Liver (tissue), 10 donors: ENCODE data around the gene COPA. TPM values are rescaled to one million over a fixed set of nuclear protein-coding genes. Genes with fewer than 3 reads are reported as not detected.

Source experiments
- DNase-seq: peaks from one replicate; pipeline ENCODE4 v3.0.0-alpha.2; 2017; ENCODE audit warnings: low spot score
- H3K27ac ChIP-seq, 2 donors: one replicate each; pipeline ENCODE4 v1.7.0; 2013; ENCODE audit warnings: inconsistent platforms in 2 of 2, low read length in 2 of 2, control low read depth in 1 of 2, low read depth in 1 of 2, mild to moderate bottlenecking in 1 of 2
- H3K27me3 ChIP-seq, 4 donors: one replicate each; pipeline versions ENCODE4 v1.6.1 to v1.7.0; 2013; ENCODE audit warnings: low read length in 3 of 4, inconsistent platforms in 1 of 4, mild to moderate bottlenecking in 1 of 4, moderate library complexity in 1 of 4; ENCODE audit not compliant: control insufficient read depth in 4 of 4, insufficient read depth in 4 of 4
- H3K36me3 ChIP-seq, 4 donors: one replicate each; pipeline versions ENCODE4 v1.6.1 to v1.7.0; 2013; ENCODE audit warnings: low read length in 3 of 4, mild to moderate bottlenecking in 3 of 4, low read depth in 1 of 4, moderate library complexity in 1 of 4; ENCODE audit not compliant: control insufficient read depth in 4 of 4, insufficient read depth in 3 of 4
- H3K4me1 ChIP-seq, 4 donors: one replicate each; pipeline versions ENCODE4 v1.6.1 to v1.7.0; 2013; ENCODE audit warnings: low read length in 3 of 4, mild to moderate bottlenecking in 3 of 4, moderate library complexity in 1 of 4; ENCODE audit not compliant: control insufficient read depth in 4 of 4, insufficient read depth in 4 of 4
- H3K4me3 ChIP-seq, 3 donors: one replicate each; pipeline versions ENCODE4 v1.6.1 to v1.7.0; 2013; ENCODE audit warnings: low read length in 3 of 3, control low read depth in 1 of 3, low read depth in 1 of 3, mild to moderate bottlenecking in 1 of 3
- H3K9ac ChIP-seq, 2 donors: one replicate each; pipeline ENCODE4 v1.7.0; 2013; ENCODE audit warnings: low read length in 2 of 2, mild to moderate bottlenecking in 2 of 2, moderate library complexity in 2 of 2, control low read depth in 1 of 2, low read depth in 1 of 2
- H3K9me3 ChIP-seq, 4 donors: one replicate each; pipeline versions ENCODE4 v1.6.1 to v1.7.0; 2013; ENCODE audit warnings: low read length in 3 of 4; ENCODE audit not compliant: control insufficient read depth in 4 of 4
- FOXA1 ChIP-seq: IDR thresholded peaks from 2 replicates; pipeline ENCODE4 v1.6.1; 2016; ENCODE audit warnings: antibody characterized with exemption
- HNF4A ChIP-seq, 2 donors: conservative IDR thresholded peaks; 2 replicates each; pipeline ENCODE4 v1.6.1; 2016; ENCODE audit warnings: antibody characterized with exemption in 2 of 2, mild to moderate bottlenecking in 2 of 2
- MAX ChIP-seq: IDR thresholded peaks from 2 replicates; pipeline ENCODE4 v1.6.1; 2016; ENCODE audit warnings: antibody characterized with exemption
- REST ChIP-seq: IDR thresholded peaks from 2 replicates; pipeline ENCODE4 v1.6.1; 2016; ENCODE audit warnings: antibody characterized with exemption, mild to moderate bottlenecking
- RXRA ChIP-seq, 2 donors: IDR thresholded peaks; 2 replicates each; pipeline ENCODE4 v1.6.1; 2017 to 2018; ENCODE audit warnings: antibody characterized with exemption in 2 of 2, mild to moderate bottlenecking in 1 of 2
- SP1 ChIP-seq: IDR thresholded peaks from 2 replicates; pipeline ENCODE4 v1.6.1; 2018; ENCODE audit warnings: antibody characterized with exemption, mild to moderate bottlenecking
- WGBS: extraction: QIAGEN DNeasy Blood & Tissue Kit; methylation state at CpG from one replicate; pipeline ENCODE4 v1.1.7; 2013; 5-methylcytosine and 5-hydroxymethylcytosine counted together
- polyA plus RNA-seq, 2 donors: library from polyadenylated mRNA; stranded (reverse) in 1 of 2; unstranded in 1 of 2; fragments of 200-250 nt in 1 of 2; fragments of >200 nt in 1 of 2; fragmentation: Nextera tagmentation in 1 of 2; extraction: Ambion mirVana in 1 of 2; gene quantifications; one replicate each; pipeline versions ENCODE4 v1.2.1 to v1.2.3, GENCODE V29; 2013 to 2015
- small RNA-seq: library from RNA; depleted of rRNA; stranded (forward); fragments of <200 nt; gene quantifications from one replicate; pipeline ENCODE3, GENCODE V24; 2014
- total RNA-seq, 2 donors: library from RNA; depleted of rRNA; stranded (reverse); fragments of >200 nt; gene quantifications; one replicate each; pipeline ENCODE4 v1.2.3, GENCODE V29; 2014
- TF ChIP-seq, protein P1 (sequence below): IDR thresholded peaks from 2 replicates; pipeline ENCODE4 v1.6.1; 2016; ENCODE audit warnings: antibody characterized with exemption
- donor health status: healthy.
- donor health status: healthy.
- donor health status: healthy.
- donor health status: healthy.
- donor health status: healthy.

Gene COPA
- total and polyA plus RNA-seq, 4 donors: 46.8 to 145 (median 75.9) TPM

DNA sequence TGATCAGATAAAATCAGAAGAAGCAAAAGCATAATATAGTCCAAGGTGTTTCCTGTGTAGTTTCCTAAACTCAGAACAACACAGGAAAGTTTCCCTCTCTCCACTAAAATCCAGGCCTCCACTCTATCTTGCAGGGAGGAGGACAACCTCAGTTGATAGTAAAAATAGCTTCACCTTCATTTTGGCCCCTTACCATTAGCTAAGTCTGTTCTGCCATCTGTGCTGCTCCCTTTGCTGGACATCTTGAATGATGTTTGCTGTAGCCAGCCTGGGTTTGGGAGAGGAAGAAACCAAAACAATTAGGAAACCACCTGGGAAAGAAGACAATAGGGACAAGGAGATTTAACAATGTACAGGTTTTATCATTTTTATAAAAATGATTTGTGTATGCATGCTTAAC, 99.3 kb downstream of the COPA start:
- peaks cover 3 to 61% (median 55%) of the 10 kb centered on the region in 4 donors for H3K4me1 ChIP-seq
- H3K9me3 ChIP-seq: no peaks in the 10 kb centered on the region
- H3K36me3 ChIP-seq: peaks cover 2 to 14% (median 9%) of the 10 kb centered on the region in 4 donors
- DNase-seq: no peak
- H3K27ac ChIP-seq: no peak overlapping the region
- H3K4me3 ChIP-seq: no peak overlapping the region
- TF ChIP-seq REST: no peak
- no peak for TF ChIP-seq RXRA (IDR thresholded peaks at IDR 0.05)
- no peak for TF ChIP-seq FOXA1
- TF ChIP-seq SP1: no peak
- H3K9ac ChIP-seq: no peak overlapping the region
- no peaks in the 10 kb centered on the region for H3K27me3 ChIP-seq

DNA sequence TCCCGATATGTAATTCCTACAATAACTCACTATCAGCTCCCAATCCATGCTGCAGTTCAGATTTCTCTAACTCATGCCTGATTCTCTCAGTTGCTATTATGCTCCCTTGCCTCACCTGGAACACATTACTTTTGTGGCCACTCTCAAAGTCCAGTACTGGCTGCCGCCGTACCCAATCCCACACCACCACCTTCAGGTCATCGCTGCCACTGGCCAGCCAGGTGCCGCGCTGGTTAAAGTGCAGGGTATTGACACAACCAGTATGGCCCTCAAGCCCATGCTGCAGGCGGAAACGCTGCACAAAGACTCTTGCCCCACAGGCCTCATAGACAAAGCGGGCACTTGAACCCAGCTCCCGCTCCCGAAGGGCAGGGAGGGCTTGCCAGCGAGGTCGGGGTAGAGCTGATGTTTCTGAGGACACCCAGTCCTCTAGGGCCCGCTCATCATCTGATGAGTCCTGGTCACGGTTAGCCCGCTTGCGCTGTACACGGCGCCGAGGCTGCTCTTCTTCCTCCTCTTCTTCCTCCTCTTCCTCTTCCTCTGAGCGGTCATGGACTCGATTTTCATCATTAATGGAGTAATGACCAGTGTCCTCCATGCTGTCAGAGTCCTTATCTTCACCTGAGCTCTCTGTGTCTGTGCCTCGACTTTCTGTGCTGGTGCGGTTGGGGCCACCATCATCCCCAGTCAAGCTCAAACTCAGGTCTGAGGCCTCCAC, 103.3 kb downstream of the COPA start:
- H3K4me1 ChIP-seq: peaks cover 0 to 45% (median 40%) of the 10 kb centered on the region in 4 donors
- no peak overlapping the region for H3K9ac ChIP-seq
- no peak for DNase-seq
- H3K27ac ChIP-seq: no peak overlapping the region
- no peak overlapping the region for H3K4me3 ChIP-seq
- H3K36me3 ChIP-seq: peaks cover 7 to 37% (median 30%) of the 10 kb centered on the region in 4 donors
- H3K9me3 ChIP-seq: no peaks in the 10 kb centered on the region
- no peaks in the 10 kb centered on the region for H3K27me3 ChIP-seq
- 89% methylated on average over 24 of the region's 24 CpGs for WGBS
- TF ChIP-seq FOXA1 (no peak), MAX (no peak), HNF4A (conservative IDR thresholded peaks at IDR 0.05) (peak in 1 of 2 donors; percentile 13)
- TF ChIP-seq, protein P1, sequence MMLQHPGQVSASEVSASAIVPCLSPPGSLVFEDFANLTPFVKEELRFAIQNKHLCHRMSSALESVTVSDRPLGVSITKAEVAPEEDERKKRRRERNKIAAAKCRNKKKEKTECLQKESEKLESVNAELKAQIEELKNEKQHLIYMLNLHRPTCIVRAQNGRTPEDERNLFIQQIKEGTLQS: no peak

Small RNA genes within 50 kb of the gene (small RNA-seq; reads per million reads assigned to genes)
- gene RF00019: not detected
- gene RNU4-42P: 0.07 reads per million

Other genes starting within 250 kb of the COPA start
- 10 to 100 TPM in 1 of 2 donors, 1 to 10 TPM in 1; 9.8 to 24.3 TPM for gene IGSF8, start 244.6 kb downstream of the COPA start, total RNA-seq
- gene IGSF8, start 244.6 kb downstream of the COPA start, polyA plus RNA-seq: 10 to 100 TPM; 17.5 to 23.0 TPM
- gene ATP1A2, start 227.5 kb downstream of the COPA start, total RNA-seq: 1 to 10 TPM in 1 of 2 donors, under 1 TPM in 1; 0.09 to 1.5 TPM
- gene ATP1A2, start 227.5 kb downstream of the COPA start, polyA plus RNA-seq: under 1 TPM; 0.21 to 0.37 TPM
- not detected for gene ATP1A4, start 191.6 kb downstream of the COPA start, total RNA-seq
- not detected for gene ATP1A4, start 191.6 kb downstream of the COPA start, polyA plus RNA-seq
- not detected for gene CASQ1, start 152.7 kb downstream of the COPA start, total RNA-seq
- gene CASQ1, start 152.7 kb downstream of the COPA start, polyA plus RNA-seq: not detected
- 10 to 100 TPM; 10.3 to 11.9 TPM for gene PEA15, start 137.9 kb downstream of the COPA start, total RNA-seq
- gene PEA15, start 137.9 kb downstream of the COPA start, polyA plus RNA-seq: 10 to 100 TPM in 1 of 2 donors, 1 to 10 TPM in 1; 8.1 to 44.5 TPM
- 100 to 1,000 TPM in 1 of 2 donors, 10 to 100 TPM in 1; 80.3 to 199 TPM for gene DCAF8, start 80.7 kb downstream of the COPA start, total RNA-seq
- 100 to 1,000 TPM in 1 of 2 donors, 10 to 100 TPM in 1; 84.5 to 120 TPM for gene DCAF8, start 80.7 kb downstream of the COPA start, polyA plus RNA-seq
- gene PEX19, start 58.1 kb downstream of the COPA start, total RNA-seq: 10 to 100 TPM; 24.8 to 73.9 TPM
- gene PEX19, start 58.1 kb downstream of the COPA start, polyA plus RNA-seq: 10 to 100 TPM; 33.3 to 54.1 TPM
- gene NCSTN, start 133 bp upstream of the COPA start, total RNA-seq: 10 to 100 TPM; 36.1 to 44.6 TPM
- 10 to 100 TPM; 32.2 to 39.0 TPM for gene NCSTN, start 133 bp upstream of the COPA start, polyA plus RNA-seq
- gene NHLH1, start 23.8 kb upstream of the COPA start, total RNA-seq: under 1 TPM in 1 of 2 donors, not detected in 1; 0.08 TPM
- gene NHLH1, start 23.8 kb upstream of the COPA start, polyA plus RNA-seq: not detected
- 1 to 10 TPM in 1 of 2 donors, under 1 TPM in 1; 0.17 to 1.4 TPM for gene VANGL2, start 57.3 kb upstream of the COPA start, total RNA-seq
- gene VANGL2, start 57.3 kb upstream of the COPA start, polyA plus RNA-seq: under 1 TPM; 0.07 to 0.08 TPM
- gene SLAMF6, start 180.0 kb upstream of the COPA start, total RNA-seq: 1 to 10 TPM; 1.0 to 1.2 TPM
- gene SLAMF6, start 180.0 kb upstream of the COPA start, polyA plus RNA-seq: under 1 TPM; 0.76 to 0.84 TPM
- gene CD84, start 236.2 kb upstream of the COPA start, total RNA-seq: 1 to 10 TPM; 5.8 to 8.8 TPM
- gene CD84, start 236.2 kb upstream of the COPA start, polyA plus RNA-seq: 1 to 10 TPM; 2.1 to 3.0 TPM